GM18861 (cell line): ENCODE measurements around the gene FUBP1.
A peak's percentile ranks its signal among the peaks of the same experiment; 100 is the strongest.
"Not testable (repeated sequence)": the region's sequence is repeated elsewhere in the genome, so short reads cannot be mapped to it uniquely, and the experiment has no call there.

Source experiments
- ATAC-seq: cut with Tn5 transposase; IDR thresholded peaks from one replicate; pipeline ENCODE4 v1.9.1; 2021; ENCODE audit not compliant: unreplicated experiment

The FUBP1 gene

GRCh38 chr1:77978969-77979876, at the start of gene FUBP1:
TSS of gene FUBP1 (minus strand) at chr1:77979072. CDS start at chr1:77979004, 68 bp downstream.
- ATAC-seq = peak; percentile 62

GRCh38 chr1:78021134-78021533, 42.3 kb upstream of the FUBP1 start:
- not testable (repeated sequence) for ATAC-seq

GRCh38 chr1:78019024-78019423, 40.2 kb upstream of the FUBP1 start:
- no peak for ATAC-seq

GRCh38 chr1:78015148-78015547, 36.3 kb upstream of the FUBP1 start:
- ATAC-seq = no peak

- ATAC-seq = peak; percentile 52
These were observed 32.2 kb upstream of the FUBP1 start for GRCh38 chr1:78011050-78011449.

GRCh38 chr1:78009836-78010235, 31.0 kb upstream of the FUBP1 start:
- ATAC-seq = no peak

- ATAC-seq = no peak
These were observed 30.4 kb upstream of the FUBP1 start for GRCh38 chr1:78009276-78009675.

- ATAC-seq = no peak
These were observed 28.9 kb upstream of the FUBP1 start for GRCh38 chr1:78007677-78008341.

- ATAC-seq = no peak
These were observed 27.6 kb upstream of the FUBP1 start for GRCh38 chr1:78006521-78006920.

- no peak for ATAC-seq
These were observed 26.9 kb upstream of the FUBP1 start for GRCh38 chr1:78005755-78006154.

GRCh38 chr1:78005448-78005722, 26.5 kb upstream of the FUBP1 start:
- ATAC-seq = no peak

- ATAC-seq = peak; percentile 95
These were observed 26.0 kb upstream of the FUBP1 start, which contains the start of gene DNAJB4 for GRCh38 chr1:78004719-78005447. TSS of gene DNAJB4 (plus strand) at chr1:78004939. CDS start at chr1:78005111, 172 bp downstream.

- ATAC-seq = peak; percentile 32
These were observed 25.2 kb upstream of the FUBP1 start for GRCh38 chr1:78003882-78004718.

GRCh38 chr1:78003070-78003746, 24.3 kb upstream of the FUBP1 start:
- no peak for ATAC-seq

GRCh38 chr1:78000536-78000935, 21.7 kb upstream of the FUBP1 start:
- not testable (repeated sequence) for ATAC-seq

GRCh38 chr1:77996734-77997133, 17.9 kb upstream of the FUBP1 start:
- no peak for ATAC-seq

- ATAC-seq = no peak
These were observed 15.3 kb upstream of the FUBP1 start for GRCh38 chr1:77994117-77994705.

- no peak for ATAC-seq
These were observed 12.8 kb upstream of the FUBP1 start for GRCh38 chr1:77991638-77992037.

GRCh38 chr1:77990629-77991204, 11.8 kb upstream of the FUBP1 start:
- no peak for ATAC-seq
